Measurements from ENCODE around the gene CCDC92. TPM values are rescaled to one million over a fixed set of nuclear protein-coding genes. Genes with fewer than 3 reads are reported as not detected.

CCDC92 gene
- total RNA-seq, 2 experiments from 2014 or later: 11.5 to 12.7 TPM

- intact Hi-C loops (cut with DNase I, micrococcal nuclease): no loop called here
- ATAC-seq (ENCODE audit: poor library complexity) (no peak), DNase-seq (no peak)
- Mint-ChIP-seq H3K9me3 (no peaks in the 10 kb centered on the region), H3K27ac (no peak overlapping the region), H3K36me3 (ENCODE audit: low read depth) (peaks cover 11% of the 10 kb centered on the region), H3K4me3 (no peak overlapping the region), H3K4me1 (ENCODE audit: low read depth) (no peaks in the 10 kb centered on the region), H3K27me3 (no peaks in the 10 kb centered on the region)
- Histone ChIP-seq H3K4me3 (ENCODE audit: low read length) (no peak overlapping the region), H3K9me3 (ENCODE audit: control insufficient read depth in 1 of 2, insufficient read depth in 1 of 2, low read length in 2 of 2) (no peaks in the 10 kb centered on the region), H3K27me3 (ENCODE audit: control insufficient read depth in 1 of 2, insufficient read depth in 2 of 2, low read length in 2 of 2) (no peaks in the 10 kb centered on the region), H3K36me3 (ENCODE audit: insufficient read depth, low read length) (no peaks in the 10 kb centered on the region), H3K4me1 (ENCODE audit: insufficient read depth, low read length) (no peaks in the 10 kb centered on the region), H3K27ac (ENCODE audit: low read depth in 1 of 2, low read length in 2 of 2) (no peak overlapping the region)
- CTCF ChIA-PET: no interaction called here
- POLR2A ChIA-PET: no interaction called here
- no peak for TF ChIP-seq CTCF (IDR thresholded peaks at IDR 0.05)
Observed at GRCh38 chr12:123958462-123958861, 14.2 kb downstream of the CCDC92 start.

- no peak overlapping the region for H3K4me3 ChIP-seq (ENCODE audit: low read length)
- no peaks in the 10 kb centered on the region for H3K9me3 Mint-ChIP-seq
- intact Hi-C loops (cut with DNase I, micrococcal nuclease): no loop called here
- no peaks in the 10 kb centered on the region for H3K4me1 ChIP-seq (ENCODE audit: insufficient read depth, low read length)
- peaks cover 7% of the 10 kb centered on the region for H3K36me3 Mint-ChIP-seq (ENCODE audit: low read depth)
- ChIA-PET CTCF (no interaction called here), POLR2A (no interaction called here)
- H3K4me3 Mint-ChIP-seq: no peak overlapping the region
- DNase-seq (no peak), ATAC-seq (ENCODE audit: poor library complexity) (no peak)
- no peak overlapping the region for H3K27ac ChIP-seq (ENCODE audit: low read depth in 1 of 2, low read length in 2 of 2)
- TF ChIP-seq CTCF (IDR thresholded peaks at IDR 0.05): no peak
- H3K36me3 ChIP-seq (ENCODE audit: insufficient read depth, low read length): no peaks in the 10 kb centered on the region
- H3K9me3 ChIP-seq (ENCODE audit: control insufficient read depth in 1 of 2, insufficient read depth in 1 of 2, low read length in 2 of 2): no peaks in the 10 kb centered on the region
- H3K27me3 Mint-ChIP-seq: no peaks in the 10 kb centered on the region
- H3K4me1 Mint-ChIP-seq (ENCODE audit: low read depth): no peaks in the 10 kb centered on the region
- H3K27me3 ChIP-seq (ENCODE audit: control insufficient read depth in 1 of 2, insufficient read depth in 2 of 2, low read length in 2 of 2): no peaks in the 10 kb centered on the region
- no peak overlapping the region for H3K27ac Mint-ChIP-seq
Observed at GRCh38 chr12:123957196-123957595, 15.4 kb downstream of the CCDC92 start.

- CTCF ChIA-PET: no interaction called here
- no peaks in the 10 kb centered on the region for H3K27me3 ChIP-seq (ENCODE audit: control insufficient read depth in 1 of 2, insufficient read depth in 2 of 2, low read length in 2 of 2)
Observed at GRCh38 chr12:123956249-123956648, 16.4 kb downstream of the CCDC92 start.

More at GRCh38 chr12:123956249-123956648, 16.4 kb downstream of the CCDC92 start:
- ATAC-seq (ENCODE audit: poor library complexity) (no peak), DNase-seq (no peak)
- no peaks in the 10 kb centered on the region for H3K9me3 Mint-ChIP-seq
- H3K27ac Mint-ChIP-seq: no peak overlapping the region
- Histone ChIP-seq H3K9me3 (ENCODE audit: control insufficient read depth in 1 of 2, insufficient read depth in 1 of 2, low read length in 2 of 2) (no peaks in the 10 kb centered on the region), H3K27ac (ENCODE audit: low read depth in 1 of 2, low read length in 2 of 2) (no peak overlapping the region), H3K4me1 (ENCODE audit: insufficient read depth, low read length) (no peaks in the 10 kb centered on the region), H3K36me3 (ENCODE audit: insufficient read depth, low read length) (no peaks in the 10 kb centered on the region), H3K4me3 (ENCODE audit: low read length) (no peak overlapping the region)
- TF ChIP-seq CTCF (IDR thresholded peaks at IDR 0.05): no peak
- intact Hi-C loops (cut with DNase I, micrococcal nuclease): no loop called here
- peaks cover 7% of the 10 kb centered on the region for H3K36me3 Mint-ChIP-seq (ENCODE audit: low read depth)
- no peak overlapping the region for H3K4me3 Mint-ChIP-seq
- POLR2A ChIA-PET: no interaction called here
- no peaks in the 10 kb centered on the region for H3K4me1 Mint-ChIP-seq (ENCODE audit: low read depth)
- no peaks in the 10 kb centered on the region for H3K27me3 Mint-ChIP-seq
